HuH-7 (cell line): Measurements from ENCODE around the gene NFE2.
A peak's percentile ranks its signal among the peaks of the same experiment; 100 is the strongest.
"Not testable (repeated sequence)": the region's sequence is repeated elsewhere in the genome, so short reads cannot be mapped to it uniquely, and the experiment has no call there.

Source experiments
- DNase-seq: peaks from one replicate; pipeline ENCODE4 v3.0.0; 2011; ENCODE audit warnings: low spot score

Gene NFE2

DNA sequence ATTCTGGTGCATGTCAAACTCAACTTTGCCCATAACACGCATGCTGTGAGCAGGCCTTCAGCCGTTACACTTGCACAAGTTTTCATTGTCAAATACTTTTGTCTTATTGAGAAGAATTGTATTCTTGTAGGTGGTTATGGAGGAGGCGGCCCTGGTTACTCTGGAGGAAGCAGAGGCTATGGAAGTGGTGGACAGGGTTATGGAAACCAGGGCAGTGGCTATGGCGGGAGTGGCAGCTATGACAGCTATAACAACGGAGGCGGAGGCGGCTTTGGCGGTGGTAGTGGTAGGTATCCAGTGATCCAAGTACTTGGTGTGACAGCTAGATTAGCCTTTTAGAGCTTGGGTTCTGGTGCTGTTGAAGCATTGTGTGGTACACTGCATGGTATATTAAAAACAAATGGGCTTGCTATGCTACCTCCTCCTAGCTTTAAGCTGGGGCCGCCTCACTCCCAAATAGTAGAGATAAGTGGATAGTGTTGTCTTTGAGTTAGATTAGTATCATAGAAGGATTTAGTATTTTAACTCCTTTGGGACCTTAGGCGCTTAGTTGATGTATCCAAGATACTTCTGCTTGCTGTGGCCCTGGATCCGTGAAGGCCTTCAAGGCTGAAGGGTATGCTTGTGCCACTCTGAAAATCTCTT is 17.7 kb downstream of the NFE2 start:
- no peak for DNase-seq

DNA sequence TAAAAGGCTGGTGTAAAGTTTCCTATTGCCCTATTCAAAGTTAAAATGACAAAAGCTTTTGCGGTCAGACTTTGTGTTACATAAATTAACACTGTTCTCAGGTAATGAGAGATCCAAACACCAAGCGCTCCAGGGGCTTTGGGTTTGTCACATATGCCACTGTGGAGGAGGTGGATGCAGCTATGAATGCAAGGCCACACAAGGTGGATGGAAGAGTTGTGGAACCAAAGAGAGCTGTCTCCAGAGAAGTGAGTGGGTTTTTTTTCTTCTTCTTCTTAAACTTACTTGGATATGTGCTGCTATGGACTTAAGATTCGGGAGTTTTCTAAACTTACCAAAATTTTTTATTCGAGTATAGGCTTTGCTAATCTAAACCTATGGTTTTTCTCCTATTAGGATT is 19.1 kb downstream of the NFE2 start:
- DNase-seq: not testable (repeated sequence)

DNA sequence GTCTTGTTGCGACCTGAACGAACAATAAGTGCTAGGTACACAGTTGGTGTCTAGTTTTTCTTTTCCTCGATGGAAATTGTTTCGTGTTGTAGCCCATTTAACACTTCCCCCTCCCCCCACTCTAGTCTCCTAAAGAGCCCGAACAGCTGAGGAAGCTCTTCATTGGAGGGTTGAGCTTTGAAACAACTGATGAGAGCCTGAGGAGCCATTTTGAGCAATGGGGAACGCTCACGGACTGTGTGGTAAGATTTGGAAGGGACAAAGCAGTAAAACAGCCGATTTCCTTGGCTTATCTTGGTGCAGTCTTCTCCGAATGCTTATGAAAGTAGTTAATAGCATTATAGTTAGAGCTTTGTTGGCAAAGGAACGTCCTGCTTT is 19.6 kb downstream of the NFE2 start:
- not testable (repeated sequence) for DNase-seq

DNA sequence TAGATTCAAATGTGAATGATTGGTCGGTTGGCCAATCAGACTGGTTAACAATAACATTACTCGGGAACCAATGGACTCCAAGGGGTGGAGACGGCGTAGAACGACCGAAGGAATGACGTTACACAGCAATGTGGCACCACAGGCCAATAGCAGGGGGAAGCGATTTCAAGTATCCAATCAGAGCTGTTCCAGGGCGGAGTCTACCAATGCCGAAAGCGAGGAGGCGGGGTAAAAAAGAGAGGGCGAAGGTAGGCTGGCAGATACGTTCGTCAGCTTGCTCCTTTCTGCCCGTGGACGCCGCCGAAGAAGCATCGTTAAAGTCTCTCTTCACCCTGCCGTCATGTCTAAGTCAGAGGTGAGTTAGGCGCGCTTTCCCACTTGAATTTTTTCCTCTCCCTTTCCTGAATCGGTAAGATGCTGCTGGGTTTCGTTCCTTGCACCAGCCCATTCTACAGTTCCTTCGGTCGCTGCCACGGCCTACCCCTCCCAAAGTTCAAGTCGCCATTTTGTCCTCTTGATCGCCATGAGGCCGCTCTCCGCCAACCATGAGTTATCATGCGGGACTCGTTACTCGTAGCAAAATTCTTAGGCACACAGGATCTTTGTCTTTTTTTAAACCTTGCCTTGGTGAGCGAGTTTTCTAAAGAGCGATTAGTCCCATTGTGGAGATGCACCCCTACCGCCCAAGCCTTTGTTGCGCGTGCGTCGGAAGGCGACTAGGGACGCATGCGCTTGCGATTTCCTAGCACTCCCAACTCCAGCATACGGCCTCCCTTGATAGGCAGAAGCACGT is 20.2 kb downstream of the NFE2 start, which contains the start of gene HNRNPA1:
TSS of gene HNRNPA1 (plus strand) at position 259 of the 793 bp plus-strand sequence. CDS start at position 341, 82 bp downstream.
- peak; percentile 86 for DNase-seq

DNA sequence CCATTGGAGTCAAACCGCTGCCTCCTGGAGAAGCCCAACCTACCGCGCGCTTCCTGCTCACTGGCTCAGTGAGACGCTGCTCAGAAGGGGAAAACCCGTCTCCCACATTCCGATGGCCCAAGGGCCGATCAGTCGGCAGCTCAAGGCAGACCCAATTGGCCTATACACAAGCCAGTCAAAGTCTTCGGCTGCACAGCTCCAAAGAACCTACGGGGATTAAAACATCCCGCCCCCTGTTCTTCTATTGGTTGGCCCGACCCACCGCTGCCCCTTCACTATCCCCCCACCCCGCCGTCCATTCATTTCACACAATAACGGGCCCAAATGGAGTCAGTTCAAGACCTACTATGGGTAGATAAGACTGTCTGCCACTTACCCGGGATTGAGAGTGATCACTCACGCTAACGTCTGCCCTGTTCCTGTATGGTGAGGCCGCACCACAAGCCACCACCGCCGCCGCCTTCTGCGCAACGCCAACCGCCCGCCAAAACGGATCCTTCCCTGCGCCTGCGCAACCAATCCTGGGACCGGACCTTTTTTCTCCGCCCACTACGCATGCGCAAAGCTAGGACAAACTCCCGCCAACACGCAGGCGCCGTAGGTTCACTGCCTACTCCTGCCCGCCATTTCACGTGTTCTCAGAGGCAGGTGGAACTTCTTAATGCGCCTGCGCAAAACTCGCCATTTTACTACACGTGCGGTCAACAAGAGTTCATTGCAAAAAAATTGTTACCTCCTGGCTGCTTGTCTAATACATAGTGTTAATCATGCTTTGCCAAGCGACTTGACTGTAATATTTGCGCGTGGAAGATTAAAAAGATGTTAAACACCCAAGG is 21.0 kb downstream of the NFE2 start, which contains the start of gene CBX5:
TSS of gene CBX5 (minus strand) at position 491 of the 836 bp plus-strand sequence. CDS start 22,472 bp downstream, outside the sequence.
- DNase-seq: peak; percentile 92

DNA sequence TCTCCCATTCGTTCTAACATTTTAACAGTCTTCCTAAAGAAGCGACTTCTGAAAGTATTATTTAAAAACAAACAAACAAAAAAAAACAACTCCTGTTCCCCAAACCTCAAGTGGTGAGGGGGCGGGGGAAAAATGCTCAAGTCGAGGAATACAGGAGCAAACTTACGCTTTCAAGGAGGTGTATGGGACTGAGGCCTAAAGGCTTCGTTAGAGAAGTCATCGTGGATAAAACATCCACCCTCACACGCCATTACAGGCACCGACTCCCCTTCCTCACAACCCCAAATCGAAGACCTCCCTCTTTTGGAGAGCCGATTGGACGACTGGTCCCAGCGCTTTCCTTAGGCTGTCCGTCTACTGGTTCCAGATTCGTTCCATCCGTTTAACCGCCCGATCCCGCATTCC is 21.6 kb downstream of the NFE2 start:
- DNase-seq: no peak

DNA sequence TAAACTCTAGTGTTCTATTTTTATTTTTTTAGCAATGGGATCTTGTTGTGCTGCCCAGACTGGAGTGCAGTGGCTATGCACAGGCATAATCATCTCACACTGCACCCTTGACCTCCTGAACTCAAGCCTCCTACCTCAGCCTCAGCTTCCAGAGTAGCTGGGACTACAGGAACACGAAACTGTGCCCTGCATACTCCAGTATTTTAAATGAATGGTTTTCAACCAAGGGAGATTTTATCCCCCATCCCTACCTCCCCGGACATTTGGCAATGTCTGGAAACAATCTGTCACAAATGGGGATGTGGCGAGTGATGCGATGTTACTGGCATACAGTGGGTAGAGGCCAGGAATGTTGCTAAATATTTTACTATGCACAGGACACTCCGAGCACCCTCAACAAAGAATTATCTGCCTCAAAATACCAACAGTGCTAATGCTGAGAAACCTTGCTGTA is 23.0 kb downstream of the NFE2 start:
- DNase-seq: no peak

DNA sequence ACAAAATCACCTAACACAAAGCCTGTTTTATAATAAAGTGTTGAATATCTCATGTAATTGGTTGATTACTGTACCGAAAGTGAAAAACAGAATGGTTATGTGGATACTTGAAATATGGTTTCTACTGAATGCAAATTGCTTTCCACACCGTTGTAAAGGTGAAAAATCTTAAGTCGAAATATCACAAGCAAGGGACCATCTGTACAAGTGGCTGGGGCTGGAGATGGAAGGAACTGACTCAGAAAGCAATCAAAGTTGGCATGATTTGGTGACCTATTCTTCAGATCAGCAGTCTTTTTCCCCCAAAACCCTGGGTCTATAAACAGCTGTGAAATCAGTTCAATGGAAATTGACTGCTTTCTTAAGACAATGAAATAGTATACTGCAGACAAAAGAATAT is 24.4 kb downstream of the NFE2 start:
- DNase-seq: no peak

DNA sequence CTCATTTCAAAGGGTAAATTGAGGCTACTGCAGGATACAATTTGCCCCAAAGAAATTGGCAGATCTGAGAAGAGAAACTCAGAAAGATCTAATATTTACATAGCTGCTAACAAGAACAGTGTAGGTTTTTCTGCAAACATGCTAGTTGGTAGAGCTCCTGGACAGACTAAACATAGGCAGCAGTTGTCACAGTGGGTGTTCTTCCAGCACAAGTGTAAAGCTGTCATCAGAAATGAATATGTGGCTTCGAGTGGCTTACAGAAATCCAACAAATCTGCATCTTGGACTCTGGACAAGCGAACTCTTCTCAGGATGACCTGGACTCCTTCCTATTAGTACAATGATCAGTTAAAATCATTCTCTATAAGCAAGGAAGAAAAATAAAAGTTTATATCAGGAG is 26.8 kb downstream of the NFE2 start:
- no peak for DNase-seq

DNA sequence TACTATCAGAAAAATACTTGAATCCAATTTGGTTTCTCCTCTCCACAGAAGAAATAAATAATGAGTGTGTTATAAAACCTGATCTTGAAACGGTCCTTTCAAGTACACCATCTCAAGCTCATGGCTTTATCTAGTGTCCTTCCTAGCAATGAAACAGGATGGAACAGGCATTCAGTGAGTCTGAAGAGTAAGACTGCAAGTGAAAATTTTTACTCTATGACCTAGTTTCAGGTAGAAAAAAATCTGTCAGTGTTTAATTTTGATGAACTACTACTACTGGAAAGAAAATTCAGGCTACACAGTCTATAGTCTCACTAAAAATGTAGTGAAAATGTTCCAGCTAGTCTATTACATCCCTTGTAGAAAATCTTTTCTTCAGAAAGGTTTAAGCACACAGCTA is 28.6 kb downstream of the NFE2 start:
- DNase-seq: no peak

DNA sequence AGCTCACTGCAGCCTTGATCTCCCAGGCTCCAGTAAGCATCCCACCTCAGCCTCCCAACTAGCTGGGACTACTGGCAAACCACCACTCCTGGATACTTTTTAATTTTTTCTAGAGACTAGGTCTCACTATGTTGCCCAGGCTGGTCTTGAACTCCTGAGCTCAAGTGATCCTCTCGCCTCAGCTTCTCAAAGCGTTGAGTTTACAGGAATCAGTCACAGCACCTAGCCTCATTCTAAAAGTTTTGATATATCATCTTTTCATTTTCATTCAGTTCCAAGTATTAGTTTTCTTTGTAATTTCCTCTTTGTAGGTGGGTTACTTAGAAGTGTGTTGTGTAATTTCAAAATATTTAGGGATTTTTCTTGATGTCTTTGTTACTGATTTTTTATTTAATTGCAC is 30.5 kb downstream of the NFE2 start:
- DNase-seq: no peak

DNA sequence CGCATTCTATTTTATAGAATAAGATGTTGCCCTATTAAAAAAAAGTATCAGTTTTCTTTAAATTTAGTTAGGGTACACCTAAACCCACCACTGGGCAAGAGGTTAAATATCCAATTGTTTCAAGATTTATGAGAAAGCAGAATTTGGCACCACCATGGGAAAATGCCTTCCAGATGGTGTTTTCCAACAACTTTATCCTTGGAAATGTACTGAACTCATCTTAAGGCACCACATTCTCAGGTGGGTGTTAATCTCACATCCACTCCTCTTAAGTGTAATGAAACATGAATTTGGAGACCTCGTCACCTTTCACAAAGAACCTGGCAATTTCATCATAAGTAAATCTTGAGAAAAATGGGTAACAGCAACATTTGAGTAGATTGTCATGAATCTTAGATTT is 34.0 kb downstream of the NFE2 start:
- DNase-seq: no peak

DNA sequence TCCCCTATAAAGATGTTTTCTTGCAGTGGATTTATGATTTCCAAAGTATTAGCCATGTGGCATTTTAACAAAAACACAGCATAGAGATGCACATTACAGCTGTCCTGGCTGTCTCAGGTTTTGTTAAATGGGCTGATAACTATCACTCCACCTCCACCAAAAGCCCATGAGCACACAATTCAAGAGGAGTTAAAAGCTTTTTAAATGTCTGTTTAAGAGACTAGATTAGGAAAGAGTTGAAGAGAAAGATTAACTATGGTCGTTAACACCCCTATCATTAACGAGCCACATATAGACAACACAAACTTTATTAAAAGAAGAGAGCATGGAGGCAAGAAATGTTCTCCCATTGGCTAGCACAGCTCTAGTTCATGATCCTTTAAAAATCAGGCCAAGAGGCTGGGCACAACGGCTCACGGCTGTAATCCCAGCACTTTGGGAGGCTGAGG is 35.4 kb downstream of the NFE2 start:
- no peak for DNase-seq

DNA sequence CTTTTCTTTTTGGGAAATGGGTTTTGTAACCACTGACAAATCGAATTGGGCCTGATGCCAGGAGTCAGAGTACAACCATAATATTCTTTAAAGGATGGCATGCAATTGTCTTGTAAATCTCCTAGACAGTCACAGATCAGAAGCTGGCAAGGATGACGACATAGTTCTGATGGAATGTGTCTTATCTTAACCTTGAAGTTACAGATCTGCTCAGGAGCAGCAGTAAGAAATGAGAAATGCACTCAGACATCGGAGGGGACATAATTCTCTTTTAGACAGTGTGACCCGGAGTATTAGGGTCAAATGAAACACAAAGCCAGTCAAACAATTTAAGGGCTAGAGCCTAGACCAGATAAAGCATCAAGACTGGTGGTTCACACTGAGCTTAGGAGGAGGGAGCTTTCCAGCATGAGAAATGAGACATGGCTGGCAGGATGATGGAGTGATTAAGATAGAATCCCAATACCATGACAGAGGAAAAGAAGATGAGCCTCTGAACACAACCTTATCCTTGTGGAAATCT is 38.4 kb downstream of the NFE2 start:
- no peak for DNase-seq

DNA sequence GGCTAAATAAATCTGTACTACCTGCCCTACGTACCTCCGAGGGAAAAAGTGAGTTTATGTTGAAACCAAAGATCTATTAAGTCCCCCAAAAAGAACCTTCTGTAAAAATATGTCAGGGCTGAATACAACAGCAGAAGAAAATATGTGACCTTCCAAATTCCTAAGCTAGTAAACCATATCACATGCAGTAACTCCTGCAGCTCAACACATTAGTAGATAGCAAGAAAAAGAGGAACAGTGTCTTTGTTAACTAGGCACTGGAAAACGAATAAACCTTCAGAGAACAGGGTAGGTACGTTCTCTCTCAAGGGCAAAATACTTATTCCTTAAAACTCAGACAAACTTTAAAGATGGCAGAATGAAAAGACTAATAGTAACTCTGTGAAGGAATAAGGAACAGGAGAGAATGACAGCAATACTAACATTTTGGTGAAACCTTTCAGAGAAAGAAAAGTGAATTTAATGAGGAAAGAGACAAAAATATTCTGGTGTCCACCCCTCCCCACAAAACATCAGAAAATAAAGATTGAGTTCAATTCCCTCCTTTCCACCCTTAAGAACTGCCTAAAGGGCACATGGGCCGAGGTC is 38.9 kb downstream of the NFE2 start:
- DNase-seq: no peak

DNA sequence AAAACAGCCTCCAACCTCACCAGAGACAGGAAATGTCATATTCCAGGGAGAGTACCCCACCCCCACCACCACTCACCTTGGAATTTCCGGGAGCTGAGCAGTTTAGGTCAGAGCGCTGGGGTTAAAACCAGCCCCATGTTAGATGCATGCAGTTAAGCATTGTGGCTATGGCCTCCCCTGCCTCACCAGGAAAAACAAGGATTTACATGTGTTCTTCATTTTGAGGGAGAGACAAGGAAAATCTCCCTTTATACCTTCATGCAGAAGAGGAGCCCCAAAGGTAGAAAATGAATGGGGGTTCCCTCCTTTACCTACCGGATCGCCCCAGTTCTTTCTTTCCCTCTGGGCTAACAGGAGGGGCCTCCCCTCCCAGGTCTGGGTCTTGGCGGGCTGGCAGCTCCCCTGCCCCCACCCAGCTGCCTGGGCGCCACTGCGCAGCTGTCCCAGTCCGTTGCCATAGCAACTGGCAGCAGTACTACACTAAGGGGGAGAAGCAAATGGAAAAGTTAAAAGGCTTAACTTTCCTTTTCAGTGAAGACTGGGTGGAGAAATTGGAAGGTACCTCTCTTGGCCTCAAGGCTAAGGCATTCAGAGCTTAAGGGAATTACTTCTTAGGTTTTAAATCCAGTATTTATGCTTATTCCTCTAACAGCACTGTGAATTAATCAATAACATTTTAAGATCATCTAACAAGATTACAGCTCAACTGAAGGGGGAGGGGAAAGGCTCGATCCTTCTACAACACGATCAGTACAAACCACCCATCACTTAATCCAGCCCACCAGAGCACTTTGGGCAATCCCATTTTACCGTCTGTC is 41.4 kb downstream of the NFE2 start:
- DNase-seq: no peak

DNA sequence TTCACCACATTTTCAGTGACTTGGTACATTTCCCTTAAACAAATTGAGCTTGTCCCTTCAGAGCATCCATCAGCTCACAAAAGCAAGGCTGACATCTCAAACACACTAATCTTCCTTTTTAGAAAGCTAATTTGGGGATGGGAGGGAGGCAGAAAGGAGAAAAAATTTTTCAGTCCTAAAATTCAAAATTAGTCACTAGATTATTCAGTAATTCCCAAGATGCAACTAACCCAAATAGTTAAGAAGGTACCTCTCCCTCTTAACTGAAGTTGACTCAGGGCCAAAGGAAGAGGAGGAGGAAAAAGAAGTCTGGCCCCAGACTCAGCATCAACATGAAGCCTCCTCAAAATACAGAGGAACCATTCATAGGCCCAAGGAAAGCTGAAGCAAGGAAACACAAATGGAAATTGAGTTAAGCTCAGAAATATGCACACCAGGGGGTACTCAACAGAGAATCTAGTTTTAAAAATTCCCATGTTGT is 42.6 kb downstream of the NFE2 start:
- no peak for DNase-seq

DNA sequence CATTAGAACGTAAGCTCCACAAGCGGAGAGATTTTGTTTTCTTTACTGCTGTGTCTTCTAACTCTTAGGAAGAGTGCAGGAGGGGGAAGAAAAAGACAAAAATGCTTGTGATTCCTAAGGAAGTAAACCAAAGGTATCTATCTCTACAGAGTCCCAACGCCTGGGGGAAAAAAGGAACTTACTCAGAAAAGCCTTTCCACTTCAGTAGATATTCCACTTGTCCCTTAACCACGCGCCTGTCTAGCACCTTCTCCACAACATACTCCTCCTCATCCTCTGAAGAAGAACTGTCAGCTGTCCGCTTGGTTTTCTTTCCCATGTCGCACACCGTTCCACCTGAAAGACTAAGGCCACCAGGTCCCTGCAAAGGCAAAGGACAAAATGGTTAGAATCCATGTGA is 43.5 kb downstream of the NFE2 start:
- no peak for DNase-seq

DNA sequence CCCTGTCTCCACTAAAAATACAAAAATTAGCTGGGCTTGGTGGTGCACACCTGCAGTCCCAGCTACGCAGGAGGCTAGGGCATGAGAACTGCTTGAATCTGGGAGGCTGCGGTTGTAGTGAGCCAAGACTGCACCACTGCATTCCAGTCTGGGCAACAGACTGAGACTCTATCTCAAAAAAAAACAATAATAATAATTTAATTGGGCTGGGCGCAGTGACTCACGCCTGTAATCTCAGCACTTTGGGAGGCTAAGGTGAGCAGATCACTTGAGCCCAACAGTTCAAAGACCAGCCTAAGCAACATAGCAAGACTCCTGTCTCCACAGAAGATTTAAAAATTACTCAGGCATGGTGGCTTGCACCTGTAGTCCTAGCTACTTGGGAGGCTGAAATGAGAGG is 47.6 kb downstream of the NFE2 start:
- DNase-seq: no peak

DNA sequence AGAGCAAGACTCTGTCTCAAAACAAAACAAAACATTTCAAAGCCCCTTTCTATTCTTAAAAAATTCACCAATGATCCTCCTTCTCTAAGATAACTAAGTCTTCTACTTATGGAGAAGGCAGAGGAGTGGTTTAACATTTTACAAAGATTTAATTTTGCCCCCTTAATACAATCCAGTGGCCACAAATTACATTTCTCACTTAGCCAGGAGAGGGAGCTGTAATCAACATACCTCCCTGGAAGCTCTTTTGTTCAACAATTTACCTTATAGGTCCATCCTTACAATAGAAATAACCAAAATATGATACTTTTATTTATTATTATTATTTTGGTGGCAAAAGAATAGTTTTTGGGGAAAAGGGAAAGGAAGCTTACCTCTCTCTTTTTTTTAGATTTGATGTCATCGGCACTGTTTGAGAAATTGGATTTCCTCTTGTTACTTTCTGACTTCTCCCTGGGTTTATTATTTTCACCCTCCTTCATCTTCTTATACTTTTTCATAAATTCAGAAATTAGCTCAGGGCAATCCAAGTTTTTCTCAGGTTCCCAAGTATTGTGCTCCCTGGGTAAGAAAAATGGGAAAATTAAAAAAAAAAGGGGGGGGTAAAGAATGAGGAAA is 49.0 kb downstream of the NFE2 start:
- peak; percentile 73 for DNase-seq
